Dedifferentiated amniotic fluid mesenchymal stem cell (primary cell): Measurements from ENCODE around the gene WTIP.
A peak's percentile ranks its signal among the peaks of the same experiment; 100 is the strongest.
"Not testable (repeated sequence)": the region's sequence is repeated elsewhere in the genome, so short reads cannot be mapped to it uniquely, and the experiment has no call there.

ENCODE experiments used
- DNase-seq: peaks from one replicate; pipeline ENCODE4 v3.0.0-alpha.2; 2016; ENCODE audit errors: extremely low spot score

WTIP gene

DNA sequence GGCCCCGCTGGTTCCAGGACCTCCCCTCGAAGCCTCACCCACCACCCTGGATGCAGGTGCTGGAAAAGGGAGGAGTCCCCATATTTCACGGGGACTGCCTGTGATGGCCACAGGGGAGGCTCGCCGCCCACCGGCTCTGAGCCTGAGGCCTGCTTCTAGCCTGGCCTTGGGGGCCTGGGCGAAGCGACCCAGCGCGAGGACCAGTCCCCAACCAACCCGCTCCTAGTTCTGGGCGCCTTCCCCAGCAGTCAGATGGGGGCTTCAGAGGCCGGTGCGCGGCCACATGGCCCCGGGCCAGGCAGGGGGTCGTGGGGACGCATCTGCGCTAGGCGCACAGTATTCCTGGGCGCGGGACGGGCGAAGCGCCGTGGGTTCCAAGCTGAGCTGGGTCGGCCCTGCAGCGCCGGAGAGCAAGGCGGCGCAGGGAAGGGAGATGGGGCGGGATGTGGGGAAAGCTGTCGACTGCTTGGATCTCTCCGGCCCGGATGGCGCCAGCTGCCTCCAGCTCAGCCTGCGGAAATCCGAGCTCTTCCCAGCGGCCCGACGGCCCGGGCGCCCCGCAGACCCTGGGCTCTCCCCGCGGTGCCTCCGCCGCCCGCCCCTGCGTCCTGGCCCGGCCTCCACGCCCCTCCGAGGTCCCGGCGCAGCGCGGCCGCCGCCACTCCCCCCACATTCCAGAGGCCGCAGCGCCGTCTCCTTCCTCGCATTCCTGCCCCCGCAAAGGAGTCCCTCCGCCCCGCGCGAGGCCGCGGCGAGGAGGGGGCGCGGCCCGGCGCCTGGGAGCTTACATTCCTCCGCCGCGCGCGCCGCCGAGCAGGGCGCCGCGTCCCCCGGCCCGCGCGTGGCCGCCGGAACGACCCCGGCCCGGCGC, at the start of gene WTIP:
Gene WTIP, plus strand, starts transcription at position 788 of the 871 bp plus-strand sequence. CDS start 217 bp downstream, outside the sequence.
- peak; percentile 82 for DNase-seq

- DNase-seq = no peak
Measured at GRCh38 chr19:34432797-34433196, 48.8 kb upstream of the WTIP start.

DNA sequence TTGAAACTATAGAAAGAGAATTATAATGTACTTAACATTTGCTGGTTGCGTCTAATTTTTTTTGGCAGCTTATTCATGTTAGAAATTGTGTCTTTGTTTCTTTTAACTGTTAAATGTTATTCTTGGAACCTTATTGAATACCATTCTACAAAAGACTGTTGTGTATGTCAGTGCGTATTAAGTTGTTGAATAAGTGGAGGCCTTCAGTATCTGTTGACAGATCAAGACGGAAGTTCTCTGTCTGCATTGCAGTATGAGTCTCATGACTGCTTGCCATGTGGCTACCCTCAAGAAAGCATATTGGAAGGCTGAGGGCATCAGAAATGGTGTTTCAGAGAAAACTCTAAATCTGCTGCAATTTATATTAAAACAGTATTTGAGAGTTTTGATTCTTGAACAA, 44.8 kb upstream of the WTIP start:
- no peak for DNase-seq

DNA sequence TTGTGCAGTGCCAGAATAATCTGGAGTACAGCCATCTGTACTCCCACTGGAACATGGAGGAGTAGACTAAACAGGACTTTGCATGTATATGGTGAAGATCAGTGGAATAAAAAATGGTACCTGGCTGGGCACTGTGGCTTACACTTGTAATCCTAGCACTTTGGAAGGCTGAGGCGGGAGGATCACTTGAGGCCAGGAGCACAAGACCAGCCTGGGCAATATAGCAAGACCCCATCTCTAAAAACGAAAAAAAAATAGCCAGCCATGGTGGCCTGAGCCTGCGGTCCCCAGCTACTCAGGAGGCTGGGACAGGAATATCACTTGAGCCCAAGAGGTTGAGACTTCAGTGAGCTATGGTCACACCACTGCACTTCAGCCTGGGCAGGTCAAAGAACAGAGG, 33.4 kb upstream of the WTIP start:
- no peak for DNase-seq

DNA sequence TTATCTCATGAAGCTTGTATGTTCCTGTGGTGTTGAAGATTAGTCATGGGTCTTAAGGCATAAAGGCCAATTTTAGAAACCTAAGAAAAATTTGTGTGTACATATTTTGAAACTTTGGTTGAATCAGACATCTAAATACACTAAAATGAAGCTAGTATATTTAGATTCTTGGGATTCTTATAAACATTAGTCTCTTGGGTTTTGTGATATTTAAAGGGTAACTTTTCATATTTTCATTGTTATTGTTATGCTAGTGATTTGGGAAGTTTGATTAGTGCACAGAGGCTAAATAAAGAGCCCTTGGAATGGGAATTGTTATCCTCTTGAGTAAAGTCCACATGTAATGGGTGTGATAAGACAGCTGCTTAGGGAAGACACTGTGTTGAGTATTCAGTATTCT, 28.8 kb upstream of the WTIP start:
- peak; percentile 19 for DNase-seq

DNA sequence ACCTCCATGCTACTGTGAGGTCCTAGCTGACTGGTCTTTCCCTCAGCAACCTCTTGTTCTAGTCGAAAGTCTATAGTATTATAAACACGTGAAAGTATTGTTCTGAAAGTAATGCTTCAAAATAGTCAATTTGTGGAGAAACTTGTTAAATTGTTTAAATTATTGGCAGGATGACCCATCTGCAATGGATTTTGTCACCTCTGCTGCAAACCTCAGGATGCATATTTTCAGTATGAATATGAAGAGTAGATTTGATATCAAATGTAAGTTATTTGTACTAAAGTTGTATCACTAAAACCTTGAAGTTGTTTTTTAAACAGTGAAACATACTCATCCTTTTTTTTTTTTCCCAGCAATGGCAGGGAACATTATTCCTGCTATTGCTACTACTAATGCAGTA, 27.5 kb upstream of the WTIP start:
- DNase-seq = no peak

GRCh38 chr19:34454685-34455084, 26.9 kb upstream of the WTIP start:
- no peak for DNase-seq

GRCh38 chr19:34455783-34456480, 25.6 kb upstream of the WTIP start:
- not testable (repeated sequence) for DNase-seq

DNA sequence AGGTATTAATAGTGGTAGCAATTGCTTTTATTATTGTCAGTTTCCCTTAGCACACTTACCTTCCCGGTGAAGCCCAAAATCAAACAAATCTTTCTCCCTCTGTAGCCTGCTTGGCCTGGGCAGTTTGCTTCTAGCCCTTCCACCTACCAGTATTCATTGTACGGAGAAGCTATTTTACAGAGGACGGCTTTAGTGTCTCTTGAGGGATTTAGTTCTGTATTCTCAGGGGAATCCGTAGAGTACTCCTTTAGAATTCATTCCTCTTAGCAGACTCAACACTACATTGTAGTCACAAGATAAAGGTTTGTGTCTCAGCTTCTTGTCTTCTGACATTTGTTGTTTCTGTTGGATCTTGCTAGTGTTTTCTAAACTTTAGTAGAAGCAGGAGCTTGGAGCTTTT, 24.1 kb upstream of the WTIP start:
- DNase-seq = no peak

GRCh38 chr19:34458677-34459076, 22.9 kb upstream of the WTIP start:
- no peak for DNase-seq

DNA sequence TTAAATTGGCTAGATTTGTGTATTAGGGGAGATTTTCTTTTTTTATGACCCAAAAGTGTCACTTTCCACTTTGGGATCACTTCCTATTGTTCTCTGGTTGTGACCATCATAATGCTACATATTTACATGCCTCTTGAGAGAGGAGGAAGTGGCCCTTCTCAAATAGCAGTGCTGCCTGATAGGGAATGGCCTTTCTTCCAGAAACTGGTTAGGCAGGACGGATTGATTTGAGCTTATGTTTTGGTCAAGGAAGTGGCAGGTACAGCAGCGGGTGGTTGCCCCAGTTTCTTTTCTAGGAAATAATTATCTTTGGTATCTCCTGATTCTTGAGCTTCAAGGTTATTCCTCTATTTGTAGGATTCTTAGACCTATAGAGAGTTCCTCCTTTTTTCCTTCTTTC, 21.9 kb upstream of the WTIP start:
- DNase-seq = no peak

DNA sequence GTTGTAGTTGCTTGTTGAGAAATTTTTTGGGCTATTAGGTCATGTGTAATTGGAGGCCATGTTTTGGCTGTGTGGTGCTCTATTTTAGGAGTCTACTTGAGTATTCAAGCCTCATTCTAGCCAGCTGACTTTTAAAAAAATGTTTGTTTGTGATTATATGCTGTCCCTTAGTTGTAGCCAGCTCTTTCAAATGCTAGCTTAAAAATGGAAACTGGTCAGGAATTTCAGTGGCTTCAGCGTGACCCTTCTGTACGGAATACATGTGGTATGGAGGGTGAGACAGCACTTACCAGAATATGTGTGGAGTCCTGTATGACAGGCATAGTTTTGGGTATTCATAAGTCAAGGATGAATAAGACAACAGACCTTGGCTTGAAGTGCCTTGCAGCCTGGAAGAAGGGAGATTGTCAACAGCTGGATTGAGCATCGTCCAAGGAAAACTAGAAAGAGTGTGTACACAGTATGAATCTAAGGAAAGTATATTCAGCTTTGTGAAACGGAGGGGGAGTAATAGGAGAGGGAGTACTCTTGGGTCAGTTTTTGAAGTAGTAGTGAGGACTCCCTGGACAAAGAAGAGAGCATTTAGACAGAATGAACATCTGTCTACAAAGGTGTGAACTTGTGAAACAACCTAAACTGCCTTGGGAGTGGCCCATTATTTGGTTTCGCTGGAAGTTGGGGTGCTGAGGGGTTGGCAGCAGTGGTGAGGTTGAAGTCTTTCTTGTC, 20.0 kb upstream of the WTIP start:
- no peak for DNase-seq

- DNase-seq = not testable (repeated sequence)
Measured at GRCh38 chr19:34464785-34465184, 16.8 kb upstream of the WTIP start.

GRCh38 chr19:34468409-34468808, 13.1 kb upstream of the WTIP start:
- no peak for DNase-seq

DNA sequence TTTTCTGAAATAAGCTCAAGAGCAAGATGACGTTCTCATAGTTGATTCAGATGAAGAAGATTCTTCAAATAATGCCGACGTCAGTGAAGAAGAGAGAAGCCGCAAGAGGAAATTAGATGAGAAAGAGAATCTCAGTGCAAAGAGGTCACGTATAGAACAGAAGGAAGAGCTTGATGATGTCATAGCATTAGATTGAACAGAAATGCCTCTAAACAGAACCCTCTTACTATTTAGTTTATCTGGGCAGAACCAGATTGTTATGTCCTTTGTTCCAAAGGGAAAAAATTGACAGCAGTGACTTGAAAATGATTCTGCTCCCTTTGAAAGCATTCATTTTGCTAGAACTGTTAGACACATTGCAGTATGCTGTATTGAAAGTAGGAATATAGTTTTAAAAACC, 12.5 kb upstream of the WTIP start:
- not testable (repeated sequence) for DNase-seq

- DNase-seq = no peak
Measured at GRCh38 chr19:34471906-34472700, 9.5 kb upstream of the WTIP start.

DNA sequence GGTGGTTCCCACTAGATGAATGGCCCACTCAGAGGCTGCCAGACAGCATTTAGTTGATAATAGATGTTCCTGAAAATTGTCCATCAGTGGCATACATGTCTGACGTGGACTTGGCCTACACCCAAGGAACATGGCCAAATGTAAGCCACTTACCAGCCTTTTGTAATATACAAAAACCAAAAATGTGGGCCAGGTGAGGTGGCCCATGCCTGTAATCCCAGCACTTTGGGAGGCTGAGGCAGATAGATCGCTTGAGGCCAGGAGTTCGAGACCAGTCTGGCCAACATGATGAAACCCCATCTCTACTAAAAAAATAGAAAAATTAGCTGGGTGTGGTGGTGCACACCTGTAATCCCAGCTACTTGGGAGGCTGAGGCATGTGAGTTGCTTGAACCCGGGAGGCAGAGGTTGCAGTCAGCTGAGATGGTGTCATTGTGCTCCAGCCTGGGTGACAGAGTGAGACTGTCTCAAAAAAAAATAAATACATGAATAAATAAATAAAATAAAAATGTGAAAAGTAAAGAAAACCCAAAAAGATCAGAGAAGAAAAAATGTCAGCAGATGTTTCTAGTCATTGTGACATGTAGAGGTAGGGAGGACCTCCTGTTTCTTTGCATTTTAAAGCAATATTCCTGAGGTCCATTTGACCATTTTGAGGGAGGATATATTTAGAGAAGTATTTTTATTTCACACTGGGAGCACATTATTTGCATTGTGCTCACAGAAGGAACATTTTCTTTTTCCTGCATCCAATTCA, 7.1 kb upstream of the WTIP start:
- no peak for DNase-seq

GRCh38 chr19:34475026-34475974, 6.3 kb upstream of the WTIP start:
- DNase-seq = peak; percentile 93

DNA sequence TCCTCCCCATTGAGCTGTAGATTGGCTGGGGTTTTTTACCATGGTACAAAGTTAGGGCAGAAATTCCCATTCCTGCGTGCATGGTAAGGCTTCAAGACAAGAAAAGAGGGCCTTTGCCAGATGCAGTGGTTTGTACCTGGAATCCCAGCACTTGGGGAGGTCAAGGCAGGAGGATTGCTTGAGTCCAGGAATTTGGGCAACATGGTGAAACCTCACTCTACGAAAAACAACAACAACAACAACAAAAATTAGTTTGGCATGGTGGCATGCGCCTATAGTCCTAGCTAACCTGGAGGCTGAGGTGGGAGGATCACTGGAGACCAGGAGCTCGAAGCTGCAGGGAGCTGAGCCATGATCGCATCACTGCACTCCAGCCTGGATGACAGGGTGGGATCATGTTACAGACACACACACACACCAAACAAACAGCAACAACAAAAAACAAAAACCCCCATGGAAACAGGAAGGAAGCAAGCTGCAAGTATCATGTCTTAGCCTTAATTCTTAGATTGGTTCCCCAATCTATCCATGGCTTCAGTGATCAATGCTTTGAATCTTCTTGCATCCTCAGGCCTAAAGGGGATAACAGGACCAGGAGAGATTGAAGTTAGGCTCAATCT, 5.5 kb upstream of the WTIP start:
- no peak for DNase-seq
